PFSK-1 (cell line): ENCODE data around the gene DRD2.

Source experiments
- POLR2AphosphoS5 ChIP-seq: IDR thresholded peaks from 2 replicates; pipeline ENCODE4 v1.6.1; 2012; ENCODE audit warnings: low read depth, mild to moderate bottlenecking, control low read depth, low read length, moderate library complexity
- REST ChIP-seq, 2 experiments: IDR thresholded peaks; 2 replicates each; pipeline versions ENCODE4 v1.6.1 to v1.8.0; 2011 to 2012; ENCODE audit warnings: low read depth in 2 of 2, low read length in 2 of 2, control low read depth in 1 of 2, inconsistent platforms in 1 of 2, mild to moderate bottlenecking in 1 of 2, moderate library complexity in 1 of 2; ENCODE audit not compliant: insufficient read depth in 1 of 2
- SIN3A ChIP-seq: IDR thresholded peaks from 2 replicates; pipeline ENCODE4 v1.6.1; 2012; ENCODE audit warnings: mild to moderate bottlenecking, low read length, moderate library complexity, borderline replicate concordance; ENCODE audit not compliant: insufficient read depth
- TAF1 ChIP-seq: IDR thresholded peaks from 2 replicates; pipeline ENCODE4 v1.6.1; 2012; ENCODE audit warnings: low read length, control low read depth, borderline replicate concordance; ENCODE audit not compliant: insufficient read depth

- TF ChIP-seq REST (IDR thresholded peaks at IDR 0.05; ENCODE audit: insufficient read depth in 1 of 2, low read depth in 2 of 2, low read length in 2 of 2), result no peak
- TF ChIP-seq POLR2AphosphoS5, result no peak
- TF ChIP-seq SIN3A, result no peak
- TF ChIP-seq TAF1, result no peak
These were observed 101.9 kb downstream of the DRD2 start for GRCh38 chr11:113373306-113373705.
